Measurements from ENCODE around the gene CCDC117.
A peak's percentile ranks its signal among the peaks of the same experiment; 100 is the strongest.

CCDC117 gene

DNA sequence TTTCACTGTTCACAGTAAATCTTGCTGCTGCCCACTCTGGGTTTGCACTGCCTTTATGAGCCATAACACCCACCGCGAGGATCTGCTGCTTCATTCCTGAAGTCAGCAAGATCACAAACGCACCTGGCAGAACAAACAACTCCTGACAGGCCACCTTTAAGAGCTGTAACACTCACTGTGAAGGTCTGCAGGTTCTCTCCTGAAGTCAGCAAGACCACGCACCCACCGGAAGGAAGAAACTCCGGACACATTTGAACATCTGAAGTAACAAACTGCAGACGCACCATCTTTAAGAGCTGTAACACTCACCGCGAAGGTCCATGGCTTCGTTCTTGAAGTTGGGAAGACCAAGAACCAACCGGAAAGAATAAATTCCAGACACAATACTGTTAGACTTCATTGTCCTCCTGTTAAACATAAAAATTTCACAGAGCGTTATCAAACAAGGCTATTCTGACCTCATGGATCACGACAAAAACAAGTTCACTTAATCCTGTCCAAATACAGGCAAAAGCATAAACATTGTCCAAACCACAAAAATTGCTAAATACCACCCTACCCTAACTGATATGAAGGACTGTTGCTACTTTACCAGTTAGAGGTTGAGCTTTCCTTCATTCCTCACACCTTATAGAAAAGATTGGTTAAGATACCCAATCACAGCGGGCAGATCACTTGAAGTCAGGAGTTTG, 3.0 kb upstream of the CCDC117 start:
- no peaks in the 10 kb centered on the region for H3K9me3 ChIP-seq (ENCODE audit: control insufficient read depth in 2 of 2, low read length in 2 of 2)
- H3K27ac ChIP-seq (ENCODE audit: low read depth in 2 of 2, low read length in 2 of 2): no peak overlapping the region
- no peak overlapping the region for H3K9ac ChIP-seq (ENCODE audit: low read depth in 1 of 2, low read length in 2 of 2)
- H3K4me1 ChIP-seq (ENCODE audit: control insufficient read depth in 2 of 2, insufficient read depth in 2 of 2, low read length in 2 of 2): peaks cover 3 to 9% of the 10 kb centered on the region in 2 donors
- no peaks in the 10 kb centered on the region for H3K36me3 ChIP-seq (ENCODE audit: control insufficient read depth in 2 of 2, insufficient read depth in 2 of 2, low read length in 2 of 2)
- H3K4me3 ChIP-seq (ENCODE audit: low read length in 2 of 2): no peak overlapping the region
- H3K27me3 ChIP-seq (ENCODE audit: control insufficient read depth in 2 of 2, insufficient read depth in 2 of 2, low read length in 2 of 2): no peaks in the 10 kb centered on the region

DNA sequence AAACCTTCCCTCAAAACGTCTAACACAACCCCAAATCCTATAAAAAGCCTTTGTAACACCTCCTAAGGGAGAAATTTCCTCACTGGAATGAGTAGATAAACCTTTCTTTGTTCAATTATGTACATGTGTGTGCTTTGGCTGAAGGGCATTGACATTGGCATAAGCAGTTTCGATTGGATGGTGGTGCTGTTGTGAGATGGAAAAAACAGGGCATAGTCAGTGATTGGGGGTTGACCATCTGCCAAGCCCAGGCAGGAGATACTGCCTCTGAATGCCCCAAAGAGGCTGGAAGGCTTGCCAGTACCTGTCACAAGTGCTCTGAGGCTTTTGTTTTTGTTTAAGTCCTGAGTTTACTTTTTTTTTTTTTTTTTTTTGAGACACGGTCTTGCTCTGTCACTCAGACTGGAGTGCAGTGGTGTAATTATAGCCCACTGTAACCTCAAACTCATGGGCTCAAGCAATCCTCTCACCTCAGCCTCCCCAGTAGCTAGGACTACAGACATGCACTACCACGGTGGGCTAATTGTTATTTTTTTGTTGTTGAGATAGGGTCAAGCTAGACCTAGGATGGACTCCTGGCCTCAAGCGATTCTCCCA, 1.2 kb upstream of the CCDC117 start:
- H3K4me3 ChIP-seq (ENCODE audit: low read length in 2 of 2): no peak overlapping the region
- no peak overlapping the region for H3K27ac ChIP-seq (ENCODE audit: low read depth in 2 of 2, low read length in 2 of 2)
- H3K9me3 ChIP-seq (ENCODE audit: control insufficient read depth in 2 of 2, low read length in 2 of 2): no peaks in the 10 kb centered on the region
- peaks cover 4% of the 10 kb centered on the region in 2 donors for H3K36me3 ChIP-seq (ENCODE audit: control insufficient read depth in 2 of 2, insufficient read depth in 2 of 2, low read length in 2 of 2)
- H3K9ac ChIP-seq (ENCODE audit: low read depth in 1 of 2, low read length in 2 of 2): no peak overlapping the region
- H3K27me3 ChIP-seq (ENCODE audit: control insufficient read depth in 2 of 2, insufficient read depth in 2 of 2, low read length in 2 of 2): no peaks in the 10 kb centered on the region
- H3K4me1 ChIP-seq (ENCODE audit: control insufficient read depth in 2 of 2, insufficient read depth in 2 of 2, low read length in 2 of 2): peaks cover 3 to 12% of the 10 kb centered on the region in 2 donors

DNA sequence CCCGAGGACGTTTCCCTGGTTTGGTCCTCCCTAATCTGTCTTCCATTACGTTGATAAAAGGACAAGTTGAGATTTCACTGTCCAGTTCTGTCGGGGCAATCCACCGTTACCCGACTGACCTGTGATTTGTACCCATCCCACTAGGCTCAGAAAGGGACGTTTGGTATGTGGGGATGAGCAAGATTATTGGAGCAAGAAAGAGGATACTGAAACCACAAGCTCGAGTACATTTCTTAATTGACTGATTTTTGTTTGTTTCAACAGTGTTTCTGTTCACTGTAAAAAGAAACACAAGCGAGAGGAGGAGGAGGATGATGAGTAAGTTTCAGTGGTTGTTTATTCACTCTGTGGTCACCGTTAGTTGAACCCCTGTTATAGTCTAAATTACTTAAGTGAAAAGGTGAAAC, 969 bp downstream of the CCDC117 start:
- Histone ChIP-seq H3K27ac (ENCODE audit: low read depth in 2 of 2, low read length in 2 of 2) (peak overlapping the region; percentile 91 to 92), H3K4me1 (ENCODE audit: control insufficient read depth in 2 of 2, insufficient read depth in 2 of 2, low read length in 2 of 2) (peaks cover 3 to 12% of the 10 kb centered on the region in 2 donors), H3K27me3 (ENCODE audit: control insufficient read depth in 2 of 2, insufficient read depth in 2 of 2, low read length in 2 of 2) (no peaks in the 10 kb centered on the region), H3K4me3 (ENCODE audit: low read length in 2 of 2) (peak overlapping the region; percentile 92 to 93), H3K9ac (ENCODE audit: low read depth in 1 of 2, low read length in 2 of 2) (peak overlapping the region; percentile 73 to 98), H3K9me3 (ENCODE audit: control insufficient read depth in 2 of 2, low read length in 2 of 2) (no peaks in the 10 kb centered on the region), H3K36me3 (ENCODE audit: control insufficient read depth in 2 of 2, insufficient read depth in 2 of 2, low read length in 2 of 2) (peaks cover 4 to 9% of the 10 kb centered on the region in 2 donors)

DNA sequence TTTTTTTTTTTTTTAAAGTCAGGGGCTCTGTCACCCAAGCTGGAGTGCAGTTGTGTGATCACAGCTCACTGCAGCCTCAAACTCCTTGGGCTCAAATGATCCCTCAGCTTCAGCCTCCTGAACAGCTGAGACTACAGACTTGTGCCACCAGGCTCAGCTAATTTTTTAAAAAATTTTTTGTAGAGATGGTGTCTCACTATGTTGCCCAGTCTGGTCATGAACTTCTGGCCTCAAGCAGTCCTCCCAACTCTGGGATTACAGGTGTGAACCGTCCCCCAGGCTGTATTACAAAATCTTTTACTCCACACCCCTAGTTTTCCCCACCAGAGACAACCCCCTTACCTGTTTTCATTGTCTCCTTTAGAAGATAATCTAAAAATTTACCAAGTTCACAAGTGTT, 1.9 kb downstream of the CCDC117 start:
- Histone ChIP-seq H3K9ac (ENCODE audit: low read depth in 1 of 2, low read length in 2 of 2) (no peak overlapping the region), H3K27me3 (ENCODE audit: control insufficient read depth in 2 of 2, insufficient read depth in 2 of 2, low read length in 2 of 2) (no peaks in the 10 kb centered on the region), H3K9me3 (ENCODE audit: control insufficient read depth in 2 of 2, low read length in 2 of 2) (no peaks in the 10 kb centered on the region), H3K27ac (ENCODE audit: low read depth in 2 of 2, low read length in 2 of 2) (no peak overlapping the region), H3K36me3 (ENCODE audit: control insufficient read depth in 2 of 2, insufficient read depth in 2 of 2, low read length in 2 of 2) (peaks cover 4 to 9% of the 10 kb centered on the region in 2 donors), H3K4me1 (ENCODE audit: control insufficient read depth in 2 of 2, insufficient read depth in 2 of 2, low read length in 2 of 2) (peaks cover 5 to 12% of the 10 kb centered on the region in 2 donors), H3K4me3 (ENCODE audit: low read length in 2 of 2) (peak overlapping the region in 1 of 2 donors; percentile 0)

DNA sequence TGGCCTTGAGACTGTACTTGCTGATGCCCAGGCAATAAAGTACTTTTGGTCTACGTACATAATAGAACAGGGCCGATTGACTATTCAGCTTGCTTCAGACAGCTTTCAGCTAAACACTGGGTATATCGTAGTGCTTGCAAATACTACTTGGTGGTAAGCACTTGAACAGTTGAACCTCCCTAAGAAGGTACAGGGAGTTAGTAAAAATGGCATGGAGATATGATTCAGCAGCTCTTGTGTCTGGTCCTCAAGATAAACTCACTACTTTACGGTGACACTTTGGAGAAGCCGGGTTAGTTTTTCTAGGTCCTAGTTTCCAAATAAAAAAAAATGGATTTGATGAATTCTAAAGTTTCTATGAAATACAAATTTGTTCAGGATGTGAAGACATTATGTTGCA, 7.3 kb downstream of the CCDC117 start:
- Histone ChIP-seq H3K27ac (ENCODE audit: low read depth in 2 of 2, low read length in 2 of 2) (no peak overlapping the region), H3K4me1 (ENCODE audit: control insufficient read depth in 2 of 2, insufficient read depth in 2 of 2, low read length in 2 of 2) (peaks cover 14 to 15% of the 10 kb centered on the region in 2 donors), H3K9me3 (ENCODE audit: control insufficient read depth in 2 of 2, low read length in 2 of 2) (no peaks in the 10 kb centered on the region), H3K9ac (ENCODE audit: low read depth in 1 of 2, low read length in 2 of 2) (no peak overlapping the region), H3K27me3 (ENCODE audit: control insufficient read depth in 2 of 2, insufficient read depth in 2 of 2, low read length in 2 of 2) (no peaks in the 10 kb centered on the region), H3K4me3 (ENCODE audit: low read length in 2 of 2) (no peak overlapping the region), H3K36me3 (ENCODE audit: control insufficient read depth in 2 of 2, insufficient read depth in 2 of 2, low read length in 2 of 2) (peaks cover 17 to 26% of the 10 kb centered on the region in 2 donors)

DNA sequence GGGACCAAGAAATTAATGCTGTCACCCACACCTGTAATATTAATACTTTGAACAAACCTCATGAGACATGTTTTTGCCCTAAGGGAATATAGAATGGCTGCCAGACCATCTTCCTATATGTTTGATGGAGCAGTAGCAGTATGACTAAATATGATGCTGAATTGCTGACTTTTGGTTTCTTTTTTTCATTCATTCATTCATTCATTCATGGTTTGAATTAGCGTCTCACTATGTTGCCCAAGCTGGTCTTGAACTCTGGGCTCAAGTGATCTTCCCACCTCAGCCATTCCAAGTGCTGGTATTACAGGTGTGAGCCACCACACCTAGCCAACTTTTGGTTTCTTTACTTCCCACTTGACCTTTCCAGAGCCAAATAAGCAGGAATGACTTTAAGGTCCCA, 7.8 kb downstream of the CCDC117 start:
- Histone ChIP-seq H3K9ac (ENCODE audit: low read depth in 1 of 2, low read length in 2 of 2) (no peak overlapping the region), H3K4me3 (ENCODE audit: low read length in 2 of 2) (no peak overlapping the region), H3K27ac (ENCODE audit: low read depth in 2 of 2, low read length in 2 of 2) (no peak overlapping the region), H3K36me3 (ENCODE audit: control insufficient read depth in 2 of 2, insufficient read depth in 2 of 2, low read length in 2 of 2) (peaks cover 16 to 26% of the 10 kb centered on the region in 2 donors), H3K4me1 (ENCODE audit: control insufficient read depth in 2 of 2, insufficient read depth in 2 of 2, low read length in 2 of 2) (peaks cover 17 to 18% of the 10 kb centered on the region in 2 donors), H3K9me3 (ENCODE audit: control insufficient read depth in 2 of 2, low read length in 2 of 2) (no peaks in the 10 kb centered on the region), H3K27me3 (ENCODE audit: control insufficient read depth in 2 of 2, insufficient read depth in 2 of 2, low read length in 2 of 2) (no peaks in the 10 kb centered on the region)

DNA sequence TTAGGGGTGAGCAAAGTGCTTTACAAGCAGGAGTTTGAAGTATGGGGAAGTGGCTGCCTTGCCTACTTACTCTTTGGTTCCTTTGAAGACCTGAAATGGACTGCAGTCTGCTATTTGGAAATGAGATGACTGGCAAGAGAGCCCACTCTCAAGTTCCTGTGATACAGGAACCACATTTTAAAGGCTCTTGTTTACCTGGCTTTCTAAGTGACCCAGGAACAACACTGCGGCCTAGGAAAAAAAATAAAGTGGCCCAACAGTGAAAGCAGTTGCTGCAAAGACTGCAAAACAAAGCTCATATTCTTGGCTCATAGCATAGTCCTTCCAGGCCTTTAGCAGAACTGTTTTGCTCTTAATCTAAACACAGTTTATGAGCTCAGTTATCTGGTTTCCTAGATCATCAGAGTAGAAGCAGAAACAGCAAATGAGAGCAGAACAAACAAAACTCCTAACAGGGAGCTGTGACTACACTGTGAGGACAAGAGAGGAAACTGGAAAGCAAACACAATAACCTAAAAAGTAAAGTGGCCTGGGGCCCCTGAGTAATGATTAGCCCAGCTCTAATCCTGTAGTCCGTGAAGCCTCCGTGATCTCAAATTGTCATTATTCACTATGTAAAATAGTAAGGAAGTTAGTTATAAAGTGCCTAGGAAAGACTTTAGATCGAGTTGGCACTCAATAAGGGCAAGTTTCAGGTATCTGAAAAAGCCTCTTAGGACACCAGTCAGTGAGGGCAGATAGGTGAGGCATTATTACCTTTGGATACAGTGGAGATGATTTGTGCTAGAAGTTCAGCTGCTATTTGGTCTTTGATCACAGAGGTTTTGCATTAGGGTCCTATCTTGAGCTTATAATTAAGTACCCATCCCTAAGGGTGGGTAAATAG, 11.5 kb downstream of the CCDC117 start:
- Histone ChIP-seq H3K9ac (ENCODE audit: low read depth in 1 of 2, low read length in 2 of 2) (peak overlapping the region; percentile 15), H3K4me3 (ENCODE audit: low read length in 2 of 2) (no peak overlapping the region), H3K27ac (ENCODE audit: low read depth in 2 of 2, low read length in 2 of 2) (peak overlapping the region; percentile 66 to 83), H3K4me1 (ENCODE audit: control insufficient read depth in 2 of 2, insufficient read depth in 2 of 2, low read length in 2 of 2) (peaks cover 14 to 19% of the 10 kb centered on the region in 2 donors), H3K9me3 (ENCODE audit: control insufficient read depth in 2 of 2, low read length in 2 of 2) (no peaks in the 10 kb centered on the region), H3K27me3 (ENCODE audit: control insufficient read depth in 2 of 2, insufficient read depth in 2 of 2, low read length in 2 of 2) (no peaks in the 10 kb centered on the region), H3K36me3 (ENCODE audit: control insufficient read depth in 2 of 2, insufficient read depth in 2 of 2, low read length in 2 of 2) (peaks cover 33 to 38% of the 10 kb centered on the region in 2 donors)

DNA sequence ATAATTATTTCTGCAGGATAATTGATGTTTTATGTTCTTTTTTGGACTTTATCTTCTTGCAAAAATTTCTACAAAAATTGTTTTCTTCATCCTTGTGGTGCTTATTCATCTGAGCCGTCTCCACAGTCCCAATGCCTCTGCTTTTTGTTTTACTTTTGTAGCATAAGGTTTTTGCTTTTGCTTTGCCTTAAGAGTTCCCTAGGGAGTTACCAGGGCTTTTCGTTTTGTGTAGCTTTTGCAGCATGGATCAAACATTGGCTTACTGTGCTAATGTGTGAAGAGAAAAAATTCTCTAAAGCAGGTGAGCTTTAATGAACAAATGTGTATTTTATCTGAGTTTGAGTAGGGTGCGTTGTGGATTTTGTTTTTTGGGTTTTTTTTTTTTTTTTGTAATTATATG, 16.1 kb downstream of the CCDC117 start:
- Histone ChIP-seq H3K9me3 (ENCODE audit: control insufficient read depth in 2 of 2, low read length in 2 of 2) (no peaks in the 10 kb centered on the region), H3K27me3 (ENCODE audit: control insufficient read depth in 2 of 2, insufficient read depth in 2 of 2, low read length in 2 of 2) (no peaks in the 10 kb centered on the region), H3K9ac (ENCODE audit: low read depth in 1 of 2, low read length in 2 of 2) (no peak overlapping the region), H3K36me3 (ENCODE audit: control insufficient read depth in 2 of 2, insufficient read depth in 2 of 2, low read length in 2 of 2) (peaks cover 22 to 26% of the 10 kb centered on the region in 2 donors), H3K4me1 (ENCODE audit: control insufficient read depth in 2 of 2, insufficient read depth in 2 of 2, low read length in 2 of 2) (peaks cover 14 to 20% of the 10 kb centered on the region in 2 donors), H3K27ac (ENCODE audit: low read depth in 2 of 2, low read length in 2 of 2) (no peak overlapping the region), H3K4me3 (ENCODE audit: low read length in 2 of 2) (no peak overlapping the region)

DNA sequence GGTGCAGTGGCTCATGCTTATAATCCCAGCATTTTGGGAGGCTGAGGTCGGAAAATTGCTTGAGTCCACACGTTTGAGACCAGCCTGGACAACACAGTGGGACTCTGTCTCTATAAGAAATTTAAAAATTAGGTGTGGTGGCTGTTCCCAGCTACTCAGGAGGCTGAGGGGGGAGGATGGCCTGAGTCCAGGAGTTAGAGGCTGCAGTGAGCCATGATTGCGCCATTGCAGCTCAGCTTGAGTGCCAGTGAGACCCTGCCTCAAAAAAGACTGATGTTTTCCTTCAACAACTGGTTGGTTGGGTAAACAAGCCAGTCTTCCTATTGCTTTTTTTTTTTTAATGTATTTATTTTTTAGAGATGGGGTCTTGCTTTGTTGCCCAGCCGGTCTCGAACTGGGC, 18.6 kb downstream of the CCDC117 start:
- Histone ChIP-seq H3K9me3 (ENCODE audit: control insufficient read depth in 2 of 2, low read length in 2 of 2) (no peaks in the 10 kb centered on the region), H3K9ac (ENCODE audit: low read depth in 1 of 2, low read length in 2 of 2) (no peak overlapping the region), H3K36me3 (ENCODE audit: control insufficient read depth in 2 of 2, insufficient read depth in 2 of 2, low read length in 2 of 2) (peaks cover 33 to 40% of the 10 kb centered on the region in 2 donors), H3K27me3 (ENCODE audit: control insufficient read depth in 2 of 2, insufficient read depth in 2 of 2, low read length in 2 of 2) (no peaks in the 10 kb centered on the region), H3K4me1 (ENCODE audit: control insufficient read depth in 2 of 2, insufficient read depth in 2 of 2, low read length in 2 of 2) (peaks cover 2 to 13% of the 10 kb centered on the region in 2 donors), H3K4me3 (ENCODE audit: low read length in 2 of 2) (no peak overlapping the region), H3K27ac (ENCODE audit: low read depth in 2 of 2, low read length in 2 of 2) (no peak overlapping the region)

Data from mucosa of rectum (tissue), 2 donors.